Measurements from ENCODE around the gene CARD11.
A peak's percentile ranks its signal among the peaks of the same experiment; 100 is the strongest.
"Not testable (repeated sequence)": the region's sequence is repeated elsewhere in the genome, so short reads cannot be mapped to it uniquely, and the experiment has no call there.

The CARD11 gene

GRCh38 chr7:3064067-3064466, 20.4 kb upstream of the CARD11 start:
- no peak for DNase-seq (ENCODE audit: low read depth)

DNA sequence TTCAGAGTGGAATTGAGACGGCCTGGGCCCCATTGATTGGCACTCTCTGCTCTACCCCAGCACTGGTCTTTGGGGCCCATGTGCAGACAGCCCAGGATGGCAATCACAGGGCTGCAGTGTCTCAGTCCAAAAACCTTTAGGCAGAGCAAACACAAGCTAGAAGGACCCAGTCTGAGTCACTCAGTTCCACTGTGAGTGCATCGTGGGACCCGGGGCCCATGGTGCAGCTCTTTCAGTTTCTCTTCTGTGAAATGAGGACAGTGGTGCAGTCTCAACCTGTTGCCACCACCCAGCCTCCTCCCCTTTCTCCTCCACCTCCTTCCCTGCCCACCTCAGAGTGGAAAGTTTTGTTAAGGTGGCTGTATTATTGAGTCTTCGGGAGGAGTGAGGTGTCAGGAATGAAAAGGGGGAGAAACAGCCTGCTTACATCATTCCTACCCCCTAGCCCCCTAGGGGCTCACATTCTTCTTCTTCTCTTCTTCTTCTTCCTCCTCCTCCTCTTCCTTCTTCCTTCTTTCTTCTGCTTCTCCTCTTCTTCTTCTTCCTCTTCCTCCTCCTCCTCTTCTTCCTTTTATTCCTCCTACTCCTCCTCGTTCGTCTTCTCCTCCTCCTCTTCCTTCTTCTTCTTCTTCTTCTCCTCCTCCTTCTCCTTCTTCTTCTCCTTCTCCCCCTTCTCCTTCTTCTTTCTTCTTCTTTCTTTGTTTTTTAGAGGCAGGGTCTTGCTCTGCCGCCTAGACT, 19.5 kb upstream of the CARD11 start:
- DNase-seq (ENCODE audit: low read depth), result no peak

- no peak for DNase-seq (ENCODE audit: low read depth)
Measured at GRCh38 chr7:3057066-3057420, 13.4 kb upstream of the CARD11 start.

- no peak for DNase-seq (ENCODE audit: low read depth)
Measured at GRCh38 chr7:3056234-3057065, 12.8 kb upstream of the CARD11 start.

DNA sequence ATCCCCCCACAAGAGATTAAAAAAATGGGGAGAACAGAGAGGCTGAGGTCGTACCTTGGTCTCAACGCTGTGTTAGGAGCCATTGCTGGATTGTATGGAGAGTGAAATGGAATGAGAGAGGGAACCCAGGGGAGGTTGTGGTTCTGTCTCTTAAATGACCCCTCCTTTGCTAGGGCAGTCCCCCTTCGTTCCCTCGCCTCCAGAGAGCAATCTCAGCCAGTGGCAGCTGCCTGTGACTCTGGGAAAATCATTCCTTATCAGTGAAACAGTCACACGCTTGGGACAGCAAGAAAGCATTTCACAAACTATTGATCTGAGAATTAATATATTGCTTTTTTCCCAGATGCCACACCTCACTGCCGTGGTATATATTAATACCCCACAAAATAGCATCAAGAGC, 12.0 kb upstream of the CARD11 start:
- DNase-seq (ENCODE audit: low read depth), result no peak

GRCh38 chr7:3042861-3043489, 692 bp downstream of the CARD11 start:
- no peak for DNase-seq (ENCODE audit: low read depth)

DNA sequence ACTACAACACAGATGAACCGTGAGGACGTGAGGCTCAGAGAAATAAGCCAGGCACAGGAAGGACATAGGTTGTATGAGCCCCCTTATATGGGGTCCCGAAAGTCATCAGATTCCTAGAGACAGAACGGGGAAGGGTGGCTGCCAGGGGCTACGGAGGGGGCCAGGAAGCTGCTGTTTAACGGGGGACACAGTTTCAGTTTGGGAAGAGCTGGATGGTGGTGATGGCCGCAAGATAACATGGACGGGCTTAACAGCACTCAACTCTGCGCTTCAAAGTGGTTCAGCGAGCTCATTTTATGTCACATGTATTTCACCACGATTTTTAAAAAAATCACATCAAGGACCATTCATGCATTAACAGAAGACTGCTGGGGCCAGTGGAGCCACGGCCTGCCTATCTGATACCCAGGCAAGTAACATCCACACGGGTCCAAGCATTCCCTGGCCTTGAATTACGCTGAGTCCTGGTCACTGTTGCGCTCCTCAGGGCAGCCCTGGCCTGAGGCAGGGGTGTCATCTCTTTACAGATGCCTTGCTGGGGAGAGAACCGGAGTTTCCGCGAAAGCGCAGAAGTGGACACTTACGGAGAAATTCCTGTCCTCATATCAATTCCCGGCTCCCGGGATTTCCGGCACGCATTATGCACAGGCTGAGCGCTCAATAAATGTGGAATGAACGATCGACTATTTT, 1.5 kb downstream of the CARD11 start:
- no peak for DNase-seq (ENCODE audit: low read depth)

DNA sequence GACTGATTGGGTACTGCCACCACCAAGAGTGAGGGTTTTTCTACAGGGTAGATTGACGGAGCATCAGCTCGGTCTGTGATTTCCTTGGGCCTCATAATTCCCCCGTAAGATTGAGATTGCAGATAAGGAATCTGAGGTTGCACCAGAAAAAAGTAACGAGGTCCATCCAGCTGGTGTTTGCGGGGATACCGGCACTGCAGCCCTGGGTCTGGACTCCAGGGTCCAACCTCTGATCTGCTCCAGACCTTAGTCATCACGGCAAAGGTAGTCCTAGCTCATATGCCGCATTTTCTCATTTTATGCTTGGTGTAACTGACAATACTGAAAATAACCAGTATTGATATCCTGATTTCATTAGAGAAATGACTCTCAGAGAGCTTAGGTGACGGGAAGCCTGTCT, 3.9 kb downstream of the CARD11 start:
- no peak for DNase-seq (ENCODE audit: low read depth)

DNA sequence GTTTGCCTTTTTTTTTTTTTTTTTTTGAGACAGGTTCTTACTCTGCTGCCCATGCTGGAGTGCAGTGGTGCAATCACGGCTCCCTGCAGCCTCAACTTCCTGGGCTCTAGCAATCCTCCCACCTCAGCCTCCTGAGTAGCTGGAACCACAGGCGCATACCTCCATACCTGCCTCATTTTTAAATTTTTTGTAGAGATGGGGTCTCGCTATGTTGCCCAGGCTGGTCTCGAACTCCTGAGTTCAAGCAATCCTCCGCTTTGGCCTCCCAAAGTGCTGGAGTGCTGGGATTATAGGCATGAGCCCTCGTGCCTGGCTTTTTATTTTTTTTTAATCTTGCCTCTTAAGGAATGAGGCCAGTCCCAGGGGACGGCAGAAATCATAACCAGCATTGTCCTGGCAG, 5.7 kb downstream of the CARD11 start:
- DNase-seq (ENCODE audit: low read depth), result not testable (repeated sequence)

DNA sequence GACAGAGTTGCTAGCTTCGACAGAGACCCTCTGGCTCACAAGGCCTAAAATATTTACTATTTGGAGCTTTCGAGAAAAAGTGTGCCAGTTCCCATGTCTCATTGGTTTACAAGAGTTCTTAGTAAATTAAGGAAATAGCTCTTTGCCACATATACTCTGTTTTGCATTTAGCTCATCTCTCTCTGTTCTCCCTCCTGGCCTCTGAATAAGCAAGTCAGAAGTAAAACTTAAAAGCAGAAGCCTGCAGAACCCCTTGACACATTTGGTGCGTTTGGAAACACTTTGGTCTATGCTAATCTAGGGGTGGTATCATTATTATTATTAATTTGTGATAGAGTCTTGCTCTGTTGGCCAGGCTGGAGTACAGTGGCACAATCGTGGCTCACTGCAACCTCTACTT, 6.4 kb downstream of the CARD11 start:
- no peak for DNase-seq (ENCODE audit: low read depth)

GRCh38 chr7:3034591-3035150, 9.0 kb downstream of the CARD11 start:
- DNase-seq (ENCODE audit: low read depth), result no peak

GRCh38 chr7:3033581-3033980, 10.1 kb downstream of the CARD11 start:
- DNase-seq (ENCODE audit: low read depth), result no peak

GRCh38 chr7:3033136-3033535, 10.5 kb downstream of the CARD11 start:
- no peak for DNase-seq (ENCODE audit: low read depth)

DNA sequence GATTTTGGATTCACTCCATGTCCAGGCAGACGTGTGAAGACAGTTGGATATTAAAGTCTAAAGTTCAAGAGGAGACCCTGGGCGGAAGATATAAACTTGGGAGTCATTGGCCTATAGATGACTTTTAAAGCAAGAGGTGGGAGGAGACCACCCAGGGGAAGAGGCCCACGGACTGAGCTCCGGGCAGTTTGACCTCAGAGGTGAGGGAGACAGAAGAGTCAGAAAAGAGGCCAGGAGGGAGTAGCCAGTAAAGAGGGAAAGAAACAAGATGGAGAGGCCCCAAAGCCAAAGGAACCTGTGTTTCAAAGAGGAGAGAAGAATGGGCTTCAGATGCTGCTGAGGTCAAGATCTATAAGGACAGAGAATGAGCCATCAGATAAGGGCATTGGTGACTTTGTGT, 11.4 kb downstream of the CARD11 start:
- no peak for DNase-seq (ENCODE audit: low read depth)

GRCh38 chr7:3029138-3029537, 14.5 kb downstream of the CARD11 start:
- no peak for DNase-seq (ENCODE audit: low read depth)

DNA sequence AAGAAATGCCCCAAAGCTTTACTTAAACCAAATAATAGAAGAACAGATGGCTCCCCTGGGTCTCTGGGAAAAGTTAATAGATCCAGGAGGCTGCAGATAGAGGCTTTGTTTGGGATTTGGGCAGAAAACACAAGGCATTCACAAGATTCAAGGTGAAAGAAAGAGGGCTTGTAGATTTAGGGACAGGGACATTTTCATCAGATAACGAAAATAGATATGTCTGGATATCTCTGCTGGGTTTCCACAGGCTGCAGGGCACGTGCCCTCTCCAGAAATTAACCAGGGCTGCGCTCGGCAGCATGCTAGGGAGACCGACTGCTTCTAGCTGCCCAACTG, 14.9 kb downstream of the CARD11 start:
- no peak for DNase-seq (ENCODE audit: low read depth)

GRCh38 chr7:3028071-3028757, 15.5 kb downstream of the CARD11 start:
- DNase-seq (ENCODE audit: low read depth), result peak; percentile 80

- DNase-seq (ENCODE audit: low read depth), result no peak
Measured at GRCh38 chr7:3027005-3027845, 16.4 kb downstream of the CARD11 start.

DNA sequence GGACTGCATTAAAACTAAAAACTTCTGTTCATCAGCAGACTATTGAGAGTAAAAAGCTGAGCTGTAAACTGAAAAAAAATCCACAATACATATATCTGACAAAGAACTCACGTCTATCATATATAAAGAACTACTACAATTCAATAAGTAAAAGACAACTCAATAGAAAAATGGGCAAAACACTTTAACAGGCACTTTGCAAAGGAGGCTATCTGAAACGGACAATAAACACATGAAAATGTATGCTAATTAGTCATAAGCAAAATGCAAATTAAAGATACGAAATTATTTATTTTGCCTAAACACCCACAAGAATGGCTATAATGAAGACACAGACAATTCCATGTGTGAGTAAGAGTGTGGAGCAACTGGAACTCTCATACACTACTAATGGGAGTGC, 18.1 kb downstream of the CARD11 start:
- no peak for DNase-seq (ENCODE audit: low read depth)

DNA sequence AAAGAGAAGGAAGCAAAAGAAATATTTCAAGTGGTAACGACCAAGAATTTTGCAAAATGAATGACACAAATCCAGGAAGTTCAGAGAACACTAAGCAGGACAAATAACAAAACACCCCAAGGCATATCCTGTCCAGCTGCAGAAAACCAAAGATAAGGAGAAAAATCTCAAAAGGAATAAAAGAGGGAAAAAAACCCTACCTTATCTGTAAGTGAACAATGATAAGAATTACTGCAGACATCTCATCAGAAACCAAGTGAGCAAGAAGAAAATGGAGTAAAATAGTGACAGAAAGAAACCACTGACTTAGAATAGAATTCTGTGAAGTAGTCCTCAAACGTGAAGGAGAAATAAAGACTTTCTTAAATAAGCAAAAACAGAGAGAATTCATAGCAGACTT, 21.8 kb downstream of the CARD11 start:
- DNase-seq (ENCODE audit: low read depth), result no peak

DNA sequence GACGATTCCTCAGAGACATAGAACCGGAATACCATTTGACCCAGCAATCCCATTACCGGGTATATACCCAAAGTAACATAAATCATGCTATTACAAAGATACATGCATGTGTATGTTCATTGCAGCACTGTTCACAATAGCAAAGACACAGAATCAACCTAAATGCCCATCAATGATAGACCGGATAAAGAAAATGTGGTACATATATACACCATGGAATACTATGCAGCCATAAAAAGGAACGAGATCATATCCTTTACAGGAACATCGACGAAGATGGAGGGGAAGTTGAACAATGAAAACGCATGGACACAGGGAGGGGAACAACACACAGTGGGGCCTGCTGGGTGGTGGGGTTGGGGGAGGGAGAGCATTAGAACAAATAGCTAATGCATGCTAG, 22.4 kb downstream of the CARD11 start:
- DNase-seq (ENCODE audit: low read depth), result not testable (repeated sequence)

All from amniotic epithelial cell (primary cell).